Epithelial cell of esophagus (primary cell): ENCODE results near the gene DNASE2B.

Source experiments
- DNase-seq: peaks from one replicate; pipeline ENCODE4 v3.0.0; 2010; ENCODE audit warnings: low read depth
- H3K4me3 ChIP-seq: 2 replicates; pipeline ENCODE4 v1.5.1; 2011; ENCODE audit warnings: mild to moderate bottlenecking, low read length, control low read depth
- CTCF ChIP-seq: IDR thresholded peaks from 2 replicates; pipeline ENCODE4 v1.5.1; 2011; ENCODE audit warnings: low read depth, mild to moderate bottlenecking, low read length, control low read depth, inconsistent platforms; ENCODE audit not compliant: insufficient read depth; ENCODE audit errors: missing control alignments

The DNASE2B gene

GRCh38 chr1:84382127-84382526, 16.2 kb upstream of the DNASE2B start:
- DNase-seq, result peak; percentile 42
- H3K4me3 ChIP-seq, result no peak overlapping the region
- no peak for TF ChIP-seq CTCF

GRCh38 chr1:84385347-84385746, 12.9 kb upstream of the DNASE2B start:
- H3K4me3 ChIP-seq, result no peak overlapping the region
- no peak for TF ChIP-seq CTCF

GRCh38 chr1:84386716-84387479, 11.4 kb upstream of the DNASE2B start:
- DNase-seq, result peak; percentile 82
- H3K4me3 ChIP-seq, result no peak overlapping the region

More at GRCh38 chr1:84385347-84385746, 12.9 kb upstream of the DNASE2B start:
- no peak for DNase-seq

GRCh38 chr1:84387480-84388163, 10.7 kb upstream of the DNASE2B start:
- no peak overlapping the region for H3K4me3 ChIP-seq
- TF ChIP-seq CTCF, result no peak
- no peak for DNase-seq

More at GRCh38 chr1:84386716-84387479, 11.4 kb upstream of the DNASE2B start:
- no peak for TF ChIP-seq CTCF

GRCh38 chr1:84390226-84390625, 8.1 kb upstream of the DNASE2B start:
- TF ChIP-seq CTCF, result no peak
- DNase-seq, result peak; percentile 71
- H3K4me3 ChIP-seq, result no peak overlapping the region

GRCh38 chr1:84401156-84401555, 2.9 kb downstream of the DNASE2B start:
- TF ChIP-seq CTCF, result no peak
- no peak for DNase-seq
- no peak overlapping the region for H3K4me3 ChIP-seq

GRCh38 chr1:84402060-84402459, 3.8 kb downstream of the DNASE2B start:
- peak; percentile 92 for DNase-seq
- no peak overlapping the region for H3K4me3 ChIP-seq
- no peak for TF ChIP-seq CTCF
